ENCODE measurements around the gene MOB2.

MOB2 gene

GRCh38 chr11:1486054-1486825 is at the start of gene MOB2:
Gene MOB2, minus strand, starts transcription at chr11:1486779. Its CDS starts 223 bp downstream, at chr11:1486556.
- no peak for DNase-seq

- DNase-seq = no peak
These were observed 48.1 kb upstream of the MOB2 start for GRCh38 chr11:1534682-1535081.

- no peak for DNase-seq
These were observed 47.6 kb upstream of the MOB2 start for GRCh38 chr11:1534171-1534570.

- no peak for DNase-seq
These were observed 46.8 kb upstream of the MOB2 start for GRCh38 chr11:1533342-1533725.

GRCh38 chr11:1532606-1533341 is 46.2 kb upstream of the MOB2 start:
- DNase-seq = no peak

- DNase-seq = no peak
These were observed 45.5 kb upstream of the MOB2 start for GRCh38 chr11:1532014-1532586.

GRCh38 chr11:1531449-1532013 is 45.0 kb upstream of the MOB2 start:
- DNase-seq = no peak

- no peak for DNase-seq
These were observed 44.3 kb upstream of the MOB2 start for GRCh38 chr11:1530686-1531448.

- no peak for DNase-seq
These were observed 43.2 kb upstream of the MOB2 start for GRCh38 chr11:1529774-1530173.

GRCh38 chr11:1529286-1529685 is 42.7 kb upstream of the MOB2 start:
- DNase-seq = no peak

GRCh38 chr11:1528710-1529109 is 42.1 kb upstream of the MOB2 start:
- no peak for DNase-seq

GRCh38 chr11:1526785-1527184 is 40.2 kb upstream of the MOB2 start:
- no peak for DNase-seq

GRCh38 chr11:1523779-1524178 is 37.2 kb upstream of the MOB2 start:
- DNase-seq = no peak

GRCh38 chr11:1523077-1523476 is 36.5 kb upstream of the MOB2 start:
- no peak for DNase-seq

- no peak for DNase-seq
These were observed 35.5 kb upstream of the MOB2 start for GRCh38 chr11:1522081-1522424.

- DNase-seq = no peak
These were observed 35.0 kb upstream of the MOB2 start for GRCh38 chr11:1521382-1522080.

GRCh38 chr11:1520663-1521267 is 34.2 kb upstream of the MOB2 start:
- no peak for DNase-seq

GRCh38 chr11:1520209-1520662 is 33.7 kb upstream of the MOB2 start:
- no peak for DNase-seq

- no peak for DNase-seq
These were observed 32.7 kb upstream of the MOB2 start for GRCh38 chr11:1519028-1520010.

- DNase-seq = no peak
These were observed 31.7 kb upstream of the MOB2 start for GRCh38 chr11:1518301-1518700.
